Fibroblast of skin of right biceps (primary cell): Measurements from ENCODE around the gene RPS27L.

ENCODE experiments used
- DNase-seq: peaks from one replicate; pipeline ENCODE4 v3.0.0-alpha.2; 2013

Gene RPS27L

DNA sequence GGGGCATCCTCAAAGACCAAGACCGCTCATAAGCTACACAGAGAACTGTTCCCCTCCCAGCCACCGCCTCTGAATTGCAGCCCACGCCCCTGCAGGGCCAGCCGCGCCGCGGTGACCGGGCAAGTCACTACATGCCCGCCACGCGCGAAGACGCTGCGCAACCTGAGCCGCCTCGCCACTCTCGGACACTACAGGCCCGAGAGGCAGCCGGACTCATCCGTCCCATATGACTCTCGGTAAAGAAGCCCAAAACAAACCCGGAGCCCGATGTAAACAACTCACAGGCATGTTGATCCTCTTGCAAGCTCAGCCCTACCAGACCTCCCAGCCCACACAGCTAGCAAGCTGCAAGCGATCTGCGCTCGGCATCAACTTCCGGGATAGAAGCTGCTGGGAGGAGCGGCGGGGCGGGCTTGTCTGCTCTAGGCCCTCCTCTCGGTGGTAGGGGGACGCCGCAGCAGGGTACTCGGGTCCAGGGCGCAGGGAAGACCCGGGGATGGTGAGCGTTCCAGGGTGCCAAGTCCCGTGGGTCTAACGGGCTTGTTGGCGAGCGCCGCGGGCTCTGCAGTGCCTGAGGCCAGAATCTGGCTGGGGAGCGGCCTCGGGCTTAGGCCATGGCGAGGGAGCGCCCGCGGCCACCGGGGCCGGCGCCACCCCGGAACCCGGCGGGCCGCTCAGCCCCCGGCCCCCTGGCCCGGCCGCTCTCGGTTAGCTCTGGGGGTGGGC is at the start of gene RPS27L:
Gene RPS27L, minus strand, starts transcription at position 360 of the 726 bp plus-strand sequence. Its CDS starts 72 bp downstream, at position 288.
- DNase-seq, result peak; percentile 95

DNA sequence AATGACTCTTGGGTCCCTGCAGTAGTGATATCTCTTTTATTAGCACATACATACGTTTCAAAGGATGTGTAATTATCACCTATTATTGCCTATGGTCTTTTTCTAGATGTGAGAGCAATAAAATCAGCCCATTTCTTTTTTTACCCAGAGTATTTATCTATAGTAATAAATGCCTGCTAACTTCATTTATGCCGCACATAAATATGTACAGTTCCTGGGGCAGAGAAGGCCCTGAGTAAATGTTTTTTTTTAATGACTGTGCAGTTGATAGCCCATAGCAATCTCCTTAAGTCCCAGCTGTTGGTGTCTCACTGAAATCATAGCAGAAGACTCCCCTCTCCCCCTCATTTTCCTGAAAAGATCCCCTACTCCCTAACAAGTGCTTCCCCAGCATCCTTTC is 48.8 kb upstream of the RPS27L start:
- DNase-seq, result no peak

DNA sequence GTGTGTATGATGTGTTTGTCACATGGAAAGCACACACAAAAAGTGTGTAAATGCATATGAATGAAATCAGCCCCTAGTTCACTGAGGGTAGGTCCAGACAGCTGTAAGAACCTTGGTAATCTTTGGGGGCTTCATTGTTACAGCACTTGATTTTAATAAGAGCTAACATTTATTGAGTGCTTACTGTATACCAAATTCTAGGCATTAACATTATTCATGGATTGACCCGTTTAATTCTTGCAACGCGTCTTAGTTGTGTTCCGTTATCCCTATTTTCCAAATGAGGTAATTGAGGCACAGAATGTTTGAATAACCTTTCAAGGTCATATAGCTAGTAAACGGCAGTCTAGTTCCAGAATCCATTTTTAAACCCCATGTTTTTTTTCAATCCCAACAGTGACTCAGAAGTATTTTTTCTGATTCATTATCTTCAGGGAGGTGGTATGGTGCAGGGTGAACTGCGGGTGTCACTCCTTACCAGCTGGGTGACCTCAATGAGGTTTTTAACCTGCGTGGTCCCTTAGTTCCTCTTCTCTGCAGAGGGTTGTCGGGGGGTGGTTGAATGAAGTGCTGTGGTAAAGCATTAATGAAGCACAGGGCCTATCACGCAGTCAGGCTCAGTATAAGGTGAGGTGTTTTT is 46.3 kb upstream of the RPS27L start:
- peak; percentile 41 for DNase-seq

DNA sequence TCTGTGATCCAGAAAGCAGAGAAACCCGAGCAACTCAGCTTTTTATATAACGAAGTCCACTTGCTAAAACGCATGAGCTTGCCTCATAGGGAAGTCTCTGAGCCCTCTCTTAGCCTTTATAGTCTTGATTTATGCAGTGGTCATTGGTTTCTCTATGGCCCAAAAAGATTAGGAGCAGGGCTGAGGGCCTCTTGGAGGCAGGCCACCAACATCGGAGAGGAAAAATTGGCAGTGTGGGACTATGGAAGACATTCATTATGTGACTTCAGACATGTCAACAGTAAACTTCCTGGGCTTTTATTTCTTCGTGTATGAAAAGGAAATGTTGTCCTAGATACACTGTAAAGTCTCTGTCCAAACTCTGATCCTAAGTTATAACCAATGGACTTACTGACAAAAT is 45.6 kb upstream of the RPS27L start:
- no peak for DNase-seq

DNA sequence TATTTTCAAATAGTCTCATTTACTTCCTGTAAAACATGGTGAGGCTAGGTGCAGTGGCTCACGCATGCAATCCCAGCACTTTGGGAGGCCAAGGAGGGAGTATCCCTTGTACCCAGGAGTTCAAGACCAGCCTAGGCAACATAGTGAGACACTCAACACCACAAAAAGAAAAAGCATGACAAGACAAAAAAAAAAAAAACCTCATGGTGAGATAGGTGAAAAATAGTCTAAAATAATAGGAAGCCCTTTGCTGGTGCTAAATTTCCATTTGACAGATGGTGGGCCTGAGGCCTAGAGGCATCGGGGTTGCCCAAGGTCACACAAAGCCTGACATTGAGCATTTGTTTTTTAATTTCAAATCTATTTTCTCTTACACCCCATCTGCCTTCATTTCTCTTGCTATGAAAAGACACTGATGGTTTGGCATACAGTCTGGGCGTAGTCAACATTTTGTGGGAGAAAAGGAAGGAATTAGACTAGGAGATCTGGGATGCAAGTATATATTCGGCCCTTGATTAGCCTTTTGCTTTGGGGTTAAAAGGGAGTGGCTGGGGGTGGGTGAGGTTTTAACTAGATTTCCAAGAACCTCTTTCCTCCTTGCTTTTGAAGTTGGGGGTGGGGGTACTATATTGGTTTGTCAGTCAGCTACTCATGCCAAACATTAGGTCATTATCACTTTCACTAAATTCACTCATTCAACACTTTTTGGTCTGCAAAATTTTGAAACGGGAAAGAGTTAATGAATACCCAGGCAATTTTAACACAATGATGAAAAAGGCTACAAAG is 43.4 kb upstream of the RPS27L start:
- no peak for DNase-seq

DNA sequence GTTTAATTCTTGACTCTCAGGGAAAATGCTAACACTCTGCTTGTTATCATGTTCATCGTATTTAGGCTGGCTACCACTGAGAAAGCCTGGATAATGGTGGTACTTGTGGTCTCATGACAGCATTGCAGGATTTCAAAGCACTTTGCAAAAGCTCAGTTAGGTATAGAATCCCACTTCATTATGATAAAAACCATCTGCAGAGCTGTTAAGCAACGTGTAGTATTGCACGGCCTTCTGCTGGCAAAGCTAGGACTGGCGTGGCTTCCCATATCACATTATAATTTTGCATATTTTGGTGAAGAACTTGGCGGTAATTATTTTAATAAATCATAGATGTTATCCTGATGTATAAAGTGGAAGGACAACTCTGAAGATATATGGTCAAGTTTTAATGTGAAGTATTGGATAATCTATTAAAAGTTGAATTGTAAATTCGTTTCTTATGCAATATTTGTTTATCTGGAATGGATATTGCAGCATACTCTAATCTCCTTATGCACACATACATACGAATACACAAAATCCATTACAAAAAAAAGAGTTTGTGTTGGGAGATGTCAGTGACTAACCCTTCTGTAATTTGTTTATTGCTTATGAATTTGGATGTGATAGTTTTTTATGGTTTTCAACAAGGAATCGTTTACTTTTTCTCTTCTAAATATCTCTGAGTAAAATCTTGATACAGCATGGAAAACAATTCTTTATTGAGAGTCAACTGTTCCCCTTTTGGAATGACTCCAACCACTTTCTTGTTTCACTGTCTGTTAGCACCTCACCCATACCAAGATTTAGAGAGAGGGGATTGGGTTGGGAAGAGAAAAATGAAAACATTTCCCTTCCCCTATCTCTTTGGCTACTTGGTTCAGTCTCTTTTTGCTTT is 41.3 kb upstream of the RPS27L start:
- peak; percentile 48 for DNase-seq

DNA sequence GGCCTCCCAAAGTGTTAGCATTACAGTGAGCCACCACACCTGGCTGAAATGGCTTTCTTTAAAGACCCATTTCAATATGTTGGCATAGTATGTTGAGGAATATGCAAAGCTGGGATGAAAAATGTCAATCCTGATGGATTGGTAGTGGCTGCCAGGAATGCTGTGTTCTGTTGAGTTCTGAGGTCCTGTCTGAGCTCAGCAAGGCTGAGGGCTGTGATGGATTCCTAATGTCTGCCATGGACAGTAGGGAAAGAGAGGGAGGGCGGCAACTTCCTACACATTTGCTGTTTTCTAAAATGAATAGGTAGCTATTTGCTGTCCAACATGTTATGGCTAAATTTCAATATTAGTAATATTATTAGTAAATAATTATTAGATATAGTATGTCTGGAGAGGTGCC is 40.3 kb upstream of the RPS27L start:
- DNase-seq, result no peak

DNA sequence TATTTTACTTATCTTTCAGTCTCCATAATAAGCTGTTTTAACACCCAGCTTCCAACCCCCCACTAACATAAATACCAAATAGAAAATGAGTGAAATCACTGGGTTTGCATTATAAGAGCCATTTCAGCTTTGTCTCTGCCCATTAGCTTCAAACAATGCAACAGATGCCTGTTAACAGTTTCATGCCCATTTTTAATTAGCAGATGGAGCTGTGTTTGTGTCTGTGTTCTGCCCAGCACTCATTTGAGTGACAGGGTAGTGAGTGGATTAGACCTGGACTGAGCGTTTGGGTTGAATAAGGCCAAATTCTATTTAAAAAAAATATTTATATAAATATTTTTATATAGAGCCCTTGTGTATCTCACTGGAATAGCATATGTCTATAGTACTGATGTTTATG is 39.6 kb upstream of the RPS27L start:
- no peak for DNase-seq

DNA sequence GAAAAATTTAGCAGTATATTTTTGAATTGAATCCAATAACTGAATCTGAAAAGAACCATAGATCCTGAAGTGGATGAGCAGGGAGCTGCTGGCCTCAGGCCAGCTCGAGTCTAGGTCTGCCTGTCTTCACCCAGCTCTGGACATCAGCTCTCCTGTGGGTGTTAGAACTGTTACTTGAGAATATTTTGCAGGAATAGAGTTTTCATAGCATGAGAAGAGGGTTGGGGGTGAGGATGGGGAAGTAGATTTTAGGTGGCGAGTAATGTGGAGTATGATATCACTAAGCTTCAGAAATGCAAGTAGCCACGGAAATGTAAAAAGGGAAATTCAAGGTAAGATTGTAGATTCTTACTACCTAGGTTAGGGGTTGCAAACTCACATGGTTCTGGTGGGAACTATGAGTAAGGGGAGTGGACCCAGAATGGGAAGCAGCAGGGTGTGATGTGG is 38.3 kb upstream of the RPS27L start:
- DNase-seq, result no peak

DNA sequence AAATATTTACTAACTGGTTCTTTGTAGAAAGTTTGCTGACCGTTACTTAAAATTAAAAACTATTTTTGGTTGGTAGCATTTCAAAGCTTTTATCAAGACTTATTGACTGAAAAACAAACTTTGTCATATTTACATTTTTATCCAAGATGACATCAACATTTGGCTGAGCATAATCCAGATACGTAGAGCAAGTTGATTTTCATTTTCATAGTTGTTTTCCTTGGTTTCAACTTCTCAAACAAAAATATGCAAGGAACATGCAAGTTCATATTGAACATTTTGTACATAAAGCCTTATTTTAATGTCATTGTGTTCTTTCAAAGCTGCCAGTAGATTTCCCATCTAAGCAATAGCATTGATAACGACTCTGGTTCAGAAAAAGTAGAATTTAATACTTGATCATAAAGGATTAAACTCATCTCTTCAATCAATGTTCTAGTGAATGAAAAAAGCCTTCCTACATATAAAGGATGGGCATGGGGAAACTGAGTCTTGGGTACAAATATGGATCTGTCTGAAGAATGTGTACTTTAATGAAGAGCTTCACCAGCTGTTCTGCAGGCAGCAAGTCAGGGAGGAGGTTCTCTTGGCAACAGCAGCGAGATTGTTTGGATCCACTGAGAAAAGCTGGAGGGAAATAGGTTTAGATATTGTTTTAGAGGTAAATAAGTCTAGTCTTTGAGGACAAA is 37.7 kb upstream of the RPS27L start:
- no peak for DNase-seq

DNA sequence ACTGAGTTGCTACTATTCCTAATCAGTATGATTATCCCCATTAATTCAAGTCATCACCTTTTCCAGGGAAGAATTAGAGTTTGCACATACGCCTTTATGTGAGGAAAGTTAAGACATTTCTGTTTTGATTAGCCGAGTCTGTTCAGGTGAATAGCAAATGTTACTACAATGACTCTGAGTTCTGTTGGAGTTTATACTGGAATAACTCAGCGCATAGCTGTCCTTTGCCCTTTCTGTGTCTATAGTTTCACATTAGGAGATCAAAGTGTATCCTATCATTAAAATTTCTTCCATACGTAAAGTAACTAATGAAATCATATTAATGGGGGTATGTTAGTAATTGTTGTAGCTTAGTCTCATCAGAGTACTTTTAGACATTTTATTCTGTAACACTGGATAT is 37.0 kb upstream of the RPS27L start:
- no peak for DNase-seq

DNA sequence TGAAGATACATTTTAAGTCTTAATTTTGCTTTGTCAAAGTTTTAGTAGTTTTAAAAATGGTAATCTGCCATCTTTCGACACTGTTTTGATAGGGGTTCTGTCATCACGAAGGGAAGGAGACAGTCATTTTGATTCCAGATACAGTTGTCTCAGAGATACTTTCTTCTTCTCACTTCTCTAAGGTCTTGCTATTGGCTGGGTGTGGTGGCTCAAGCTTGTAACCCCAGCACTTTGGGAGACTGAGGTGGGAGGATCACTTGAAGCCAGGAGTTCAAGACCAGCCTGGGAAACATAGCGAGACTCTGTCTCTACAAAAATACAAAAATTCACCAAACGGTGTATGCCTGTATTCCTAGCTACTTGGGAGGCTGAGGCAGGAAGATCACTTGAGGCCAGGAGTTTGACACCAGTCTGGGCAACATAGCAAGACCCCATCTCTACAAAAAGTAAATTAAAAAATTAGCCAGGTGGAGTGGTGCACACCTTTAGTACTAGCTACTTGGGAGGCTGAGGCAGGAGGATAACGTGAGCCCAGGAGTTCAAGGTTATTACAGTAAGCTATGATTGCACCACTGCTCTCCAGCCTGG is 35.4 kb upstream of the RPS27L start:
- DNase-seq, result no peak

DNA sequence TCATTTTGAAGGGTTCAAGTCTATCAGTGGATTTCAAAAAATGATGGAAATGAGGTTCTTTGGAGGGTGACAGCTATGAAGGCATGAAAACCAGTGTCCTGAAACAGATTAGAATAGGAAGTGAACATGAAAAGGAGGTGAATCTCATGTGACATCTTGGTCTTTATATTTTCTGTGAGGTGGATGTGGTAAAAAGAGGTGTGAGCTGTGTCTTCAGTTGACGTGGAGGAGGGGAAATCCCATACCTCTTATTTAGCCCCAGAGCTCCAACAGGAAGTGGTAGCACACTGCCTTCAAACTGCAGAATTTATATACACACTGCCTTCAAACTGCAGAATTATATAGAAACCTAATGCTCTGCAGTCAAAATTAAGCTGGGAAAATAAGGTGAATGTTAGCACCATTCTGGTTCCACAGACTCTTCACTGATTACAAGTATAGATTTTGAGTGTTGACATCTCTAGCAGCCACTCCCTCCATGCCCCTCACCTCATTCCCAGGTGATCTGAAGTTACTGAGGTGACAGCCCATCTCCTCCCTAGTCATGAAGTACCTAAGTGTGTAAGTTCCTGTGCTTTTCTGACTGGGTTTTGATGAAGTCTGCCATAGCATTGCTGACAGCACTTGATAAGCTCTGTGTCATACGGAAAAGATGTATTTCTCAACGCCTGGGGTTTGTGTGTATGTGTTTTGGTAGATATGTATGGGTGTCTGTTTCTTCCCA is 34.8 kb upstream of the RPS27L start:
- no peak for DNase-seq

DNA sequence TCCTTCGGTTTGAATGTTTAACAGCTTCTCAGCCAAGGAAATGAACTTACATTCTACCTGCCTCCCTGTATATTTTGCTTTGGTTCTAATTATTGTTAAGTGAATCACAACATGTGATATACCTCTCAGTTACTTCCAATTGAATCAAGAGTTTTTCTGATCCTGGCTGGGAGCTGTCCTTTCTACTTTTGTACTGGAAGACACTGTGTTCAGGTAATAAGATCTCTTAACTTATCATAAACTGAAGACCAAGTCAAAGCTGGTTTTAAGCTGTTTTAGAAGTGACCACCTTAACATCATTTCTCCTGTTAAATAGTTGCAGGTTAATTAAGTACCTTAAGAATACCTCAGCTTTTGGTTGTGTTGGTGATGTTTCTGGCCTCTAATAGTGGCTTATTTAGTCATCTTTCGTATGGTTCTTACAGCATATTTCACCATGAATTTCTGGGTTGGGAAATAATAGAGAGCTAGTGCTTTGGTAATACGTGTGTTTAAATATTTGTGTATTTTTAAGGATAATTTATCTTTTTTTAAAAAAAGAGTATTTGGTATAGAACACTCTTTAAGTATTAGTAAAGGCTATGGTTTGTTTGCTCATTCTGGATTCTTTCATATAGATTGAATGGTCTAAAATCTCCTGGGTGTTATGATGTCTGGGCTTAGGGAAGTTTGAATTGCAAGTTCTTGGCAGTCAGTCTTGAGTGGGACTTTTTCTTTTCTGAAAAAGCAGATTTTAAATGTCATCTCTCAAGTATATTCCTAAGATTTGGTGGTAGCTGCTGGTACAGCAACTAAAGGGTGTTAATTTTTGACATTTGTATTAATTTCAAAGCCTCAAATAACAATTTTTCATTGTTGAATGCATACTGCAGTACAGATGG is 33.7 kb upstream of the RPS27L start:
- no peak for DNase-seq

DNA sequence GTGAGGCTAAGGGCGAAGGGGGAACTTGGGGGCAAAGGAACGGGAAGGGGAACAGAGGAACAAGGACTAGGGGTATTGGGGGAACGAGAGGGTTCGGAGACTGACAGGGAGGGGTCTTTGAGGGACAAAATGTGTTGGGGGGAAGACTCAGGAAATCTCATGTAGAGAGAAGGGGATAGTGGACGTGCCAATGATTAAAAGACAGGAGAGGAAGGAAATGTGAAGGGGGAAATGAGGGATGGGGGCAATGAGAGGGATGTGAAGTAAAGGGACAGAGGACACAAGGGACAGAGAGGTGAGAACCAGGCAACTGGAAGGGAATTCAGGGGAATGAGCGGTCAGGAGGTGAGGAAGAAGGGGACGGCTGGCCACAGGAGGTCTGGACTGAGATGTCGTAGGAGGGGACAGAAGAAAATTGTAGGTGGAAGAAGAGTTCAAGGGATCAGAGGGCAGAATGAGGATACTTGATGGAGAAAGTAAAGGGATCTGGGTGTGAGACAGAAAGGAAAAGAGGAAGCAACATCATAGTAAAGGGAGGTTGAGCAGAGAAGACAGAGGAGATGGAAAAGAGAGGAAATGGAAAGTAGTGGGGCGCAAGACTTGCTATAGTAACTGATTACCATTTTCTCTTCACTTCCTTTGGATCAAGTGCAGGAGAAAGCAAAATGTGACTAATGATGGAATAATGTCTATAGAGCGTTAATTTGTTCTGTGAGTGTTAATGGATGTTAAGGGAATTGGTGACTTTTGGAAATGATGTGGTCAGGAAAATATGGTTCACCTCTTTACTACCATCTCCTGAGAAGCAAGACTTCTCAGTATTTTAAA is 32.9 kb upstream of the RPS27L start:
- DNase-seq, result peak; percentile 49

DNA sequence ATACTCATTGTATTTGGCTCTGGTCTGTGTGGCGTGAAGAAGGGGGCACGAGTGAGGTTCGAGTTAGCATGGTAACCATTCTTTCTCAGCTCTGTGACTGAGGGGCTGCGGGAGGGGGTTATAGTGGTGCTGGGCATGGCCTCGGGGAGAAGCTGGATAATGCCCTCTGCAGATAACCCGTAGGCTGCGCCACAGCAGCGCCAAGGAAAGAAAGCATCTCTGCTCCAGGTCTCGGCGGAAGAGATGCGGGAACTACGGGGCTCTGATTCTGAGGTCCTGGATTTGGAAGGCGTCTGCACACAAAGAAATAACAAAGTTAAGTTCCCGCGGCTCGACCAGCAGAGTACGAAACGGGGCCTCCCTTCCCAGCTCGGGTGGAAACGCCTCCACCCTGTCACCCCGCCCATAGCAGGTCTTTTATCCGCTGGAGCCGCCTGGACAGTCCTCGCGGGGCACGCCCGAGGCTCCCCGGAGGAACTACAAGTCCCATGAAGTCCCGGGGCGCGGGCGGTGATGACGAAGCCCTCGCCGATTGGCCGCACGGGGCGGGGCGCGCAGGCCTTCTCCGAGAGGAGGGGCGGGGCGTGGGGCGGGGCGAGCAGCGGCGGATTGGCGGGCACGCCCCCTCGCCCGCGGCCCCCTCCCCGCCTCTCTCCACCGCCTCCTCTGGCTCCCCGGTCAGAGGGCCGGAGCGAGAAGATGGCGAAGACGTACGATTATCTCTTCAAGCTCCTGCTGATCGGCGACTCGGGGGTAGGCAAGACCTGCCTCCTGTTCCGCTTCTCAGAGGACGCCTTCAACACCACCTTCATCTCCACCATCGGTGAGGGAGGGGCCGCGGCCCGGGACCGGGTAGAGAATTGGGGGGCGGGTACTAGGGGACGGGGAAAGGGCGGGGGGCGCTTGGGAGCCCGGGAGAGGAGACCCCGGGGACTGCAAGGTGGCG is 31.9 kb upstream of the RPS27L start, which contains the start of gene RAB8B:
Gene RAB8B, plus strand, starts transcription at position 681 of the 946 bp plus-strand sequence. Its CDS starts 19 bp downstream, at position 700.
- peak; percentile 97 for DNase-seq

DNA sequence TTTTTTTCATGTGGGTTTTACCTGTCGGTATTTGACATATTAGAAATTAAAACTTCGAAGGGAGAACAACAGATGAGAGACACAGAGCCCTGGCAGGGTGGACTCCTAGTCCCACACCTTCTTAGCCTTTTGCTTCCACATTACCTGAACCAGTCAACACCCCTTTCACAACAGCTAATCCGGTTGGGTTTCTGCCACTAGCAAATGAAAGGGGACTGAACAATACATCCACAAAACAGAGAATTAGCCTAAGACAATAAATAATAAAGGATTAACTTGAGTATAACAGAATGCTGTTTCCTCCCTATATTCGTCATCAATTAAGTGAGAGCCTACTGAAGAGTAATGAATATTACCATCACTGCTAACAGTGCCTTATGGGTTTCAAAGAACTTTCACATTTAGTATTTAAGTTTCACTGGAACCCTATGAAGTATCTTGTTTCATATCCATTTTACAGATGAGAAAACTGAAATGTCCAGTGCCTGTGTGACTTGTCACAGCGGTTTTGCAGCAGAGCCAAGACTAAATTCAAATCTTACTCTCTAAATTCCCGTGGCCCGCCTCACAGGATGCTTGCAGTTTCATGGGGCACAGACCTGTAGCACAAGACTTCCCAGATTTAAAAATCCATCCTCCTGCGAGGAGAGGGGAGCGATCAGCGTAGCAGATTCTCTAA is 31.1 kb upstream of the RPS27L start:
- no peak for DNase-seq
